T-cell (primary cell): Measurements from ENCODE around the gene INTS1. TPM values are rescaled to one million over a fixed set of nuclear protein-coding genes. Genes with fewer than 3 reads are reported as not detected.

ENCODE experiments used
- ATAC-seq, 4 experiments: fragments of 200-7000 bp in 3 of 4; fragments of 150-1000 bp in 1 of 4; cut with Tn5 transposase; replicated peaks in 1 of 4; 1 replicate in 3 of 4; 2 replicates in 1 of 4; pipeline ENCODE4 v1.10.0; 2021; ENCODE audit warnings: moderate library complexity in 3 of 4, mild to moderate bottlenecking in 2 of 4, moderate number of reproducible peaks in 1 of 4
- CTCF ChIA-PET, 2 donors: fragments of 300-600 bp; sonication (Branson Sonifier 250); formaldehyde crosslinking; loops; one replicate each; lab custom pipeline; 2022; ENCODE audit warnings: antibody characterized with exemption in 2 of 2; lab: Charles Lee
- POLR2A ChIA-PET, 2 donors: fragments of 300-600 bp; sonication (Branson Sonifier 250); formaldehyde crosslinking; loops; one replicate each; lab custom pipeline; 2022; ENCODE audit warnings: antibody characterized with exemption in 2 of 2; lab: Charles Lee
- DNase-seq, 35 experiments: peaks; one replicate each; pipeline versions ENCODE4 v3.0.0 to v3.0.0-alpha.2; 2013 to 2023
- H3K27ac ChIP-seq: one replicate; pipeline ENCODE4 v1.5.1; 2013; ENCODE audit warnings: low read length
- H3K27me3 ChIP-seq, 2 experiments: replicated peaks in 1 of 2; 1 replicate in 1 of 2; 2 replicates in 1 of 2; pipeline versions ENCODE4 v1.6.1 to v1.7.0; 2013; ENCODE audit warnings: low read length in 1 of 2, mixed read lengths in 1 of 2; ENCODE audit not compliant: control insufficient read depth in 2 of 2, insufficient read depth in 2 of 2; ENCODE audit errors: extremely low read depth in 1 of 2
- H3K36me3 ChIP-seq, 2 donors: 1 replicate in 1 of 2; 2 replicates in 1 of 2; pipeline versions ENCODE4 v1.6.1 to v1.7.0; 2013; ENCODE audit warnings: low read length in 1 of 2; ENCODE audit not compliant: control insufficient read depth in 2 of 2, insufficient read depth in 1 of 2; ENCODE audit errors: extremely low read depth in 1 of 2
- H3K4me1 ChIP-seq, 2 experiments: 1 replicate in 1 of 2; 2 replicates in 1 of 2; pipeline versions ENCODE4 v1.6.1 to v1.7.0; 2013; ENCODE audit warnings: low read length in 2 of 2, mixed read lengths in 1 of 2; ENCODE audit not compliant: insufficient read depth in 2 of 2, control insufficient read depth in 1 of 2; ENCODE audit errors: extremely low read depth in 1 of 2
- H3K4me3 ChIP-seq, 2 donors: 1 replicate in 1 of 2; 2 replicates in 1 of 2; pipeline versions ENCODE4 v1.5.1 to v1.7.0; 2013; ENCODE audit warnings: mild to moderate bottlenecking in 2 of 2, low read length in 1 of 2, moderate library complexity in 1 of 2; ENCODE audit not compliant: control insufficient read depth in 1 of 2; ENCODE audit errors: extremely low read depth in 1 of 2
- H3K9me3 ChIP-seq: 2 replicates; pipeline ENCODE4 v1.7.0; 2013
- H3K27ac Mint-ChIP-seq, 2 donors: one replicate each; pipeline ENCODE4 v1.8.0; 2020 to 2021; ENCODE audit warnings: mild to moderate bottlenecking in 2 of 2, mixed read lengths in 2 of 2
- H3K27me3 Mint-ChIP-seq, 2 donors: one replicate each; pipeline ENCODE4 v1.8.0; 2021 to 2022; ENCODE audit warnings: mixed read lengths in 2 of 2
- H3K36me3 Mint-ChIP-seq: one replicate; pipeline ENCODE4 v1.8.0; 2021; ENCODE audit warnings: mixed read lengths
- H3K4me1 Mint-ChIP-seq, 3 donors: one replicate each; pipeline ENCODE4 v1.8.0; 2020 to 2022; ENCODE audit warnings: mixed read lengths in 3 of 3, mild to moderate bottlenecking in 1 of 3
- H3K4me3 Mint-ChIP-seq, 3 donors: one replicate each; pipeline ENCODE4 v1.8.0; 2020 to 2022; ENCODE audit warnings: mild to moderate bottlenecking in 3 of 3, mixed read lengths in 3 of 3, moderate library complexity in 3 of 3
- H3K9me3 Mint-ChIP-seq, 3 donors: one replicate each; pipeline ENCODE4 v1.8.0; 2020 to 2022; ENCODE audit warnings: mixed read lengths in 3 of 3
- WGBS: methylation state at CpG from one replicate; pipeline ENCODE4 v1.1.5; 2013; ENCODE audit warnings: missing lambda C conversion rate; ENCODE audit not compliant: insufficient coverage; 5-methylcytosine and 5-hydroxymethylcytosine counted together
- total RNA-seq, 35 experiments: library from RNA in 6 of 35; stranded (reverse) in 6 of 35; fragments of 120-200 nt in 1 of 35; gene quantifications; one replicate each; pipeline versions ENCODE4 v1.2.1 to v1.2.4 and lab custom pipeline; 2013 to 2026

Gene INTS1
- total RNA-seq, 5 donors from 2014 or later (not counting 1 experiment from before 2014, with no cell fraction given), result 102 to 147 (median 131) TPM

DNA sequence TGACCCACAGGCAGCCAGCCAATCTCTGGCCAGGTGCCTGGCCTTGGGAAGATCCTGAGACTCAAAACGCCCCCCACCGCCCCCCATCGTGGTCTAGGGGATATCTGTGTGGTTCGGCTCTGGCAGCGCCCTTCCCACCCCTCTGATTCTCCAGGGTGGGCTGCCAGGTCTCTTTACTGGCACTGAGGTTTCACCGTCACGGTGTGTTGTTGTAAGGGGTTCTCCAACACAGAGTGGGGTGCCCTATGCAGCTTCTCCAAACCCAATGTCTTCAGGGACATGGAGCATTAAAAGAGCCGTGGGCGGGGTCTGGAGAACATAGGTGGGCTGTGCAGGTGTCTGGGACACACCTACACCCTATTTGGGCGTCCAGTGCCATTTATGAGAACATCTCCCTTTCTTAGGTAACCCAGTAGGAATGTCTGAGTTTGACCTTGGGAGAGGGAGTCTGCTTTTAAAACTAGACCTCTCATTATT, 27.8 kb upstream of the INTS1 start:
- H3K4me1 ChIP-seq, result peaks cover 11 to 51% of the 10 kb centered on the region in 2 experiments
- Mint-ChIP-seq H3K4me3 (peak overlapping the region; percentile 84 to 91 (median 90)), H3K27me3 (no peaks in the 10 kb centered on the region), H3K27ac (peak overlapping the region; percentile 89 to 95), H3K9me3 (no peaks in the 10 kb centered on the region), H3K4me1 (peaks cover 26 to 38% (median 34%) of the 10 kb centered on the region in 3 donors), H3K36me3 (peaks cover 3% of the 10 kb centered on the region)
- ChIA-PET CTCF (interaction anchor here in 1 of 2 donors (0.7 kb wide), 1 partner anchor 38 kb away, joined by 4 read pairs; the partner anchor contains the start of gene PSMG3), POLR2A (no interaction called here)
- no CpG with 5 or more reads among the region's 10 CpGs for WGBS
- peaks cover 0 to 11% of the 10 kb centered on the region in 2 experiments for H3K27me3 ChIP-seq
- H3K27ac ChIP-seq, result peak overlapping the region; percentile 90
- peak in 1 of 4 experiments; percentile 5 for ATAC-seq
- peak in 4 of 35 experiments; percentile 21 to 42 (median 34) for DNase-seq
- no peaks in the 10 kb centered on the region for H3K9me3 ChIP-seq
- peaks cover 3 to 7% of the 10 kb centered on the region in 2 donors for H3K36me3 ChIP-seq
- H3K4me3 ChIP-seq, result peak overlapping the region; percentile 70 to 84

DNA sequence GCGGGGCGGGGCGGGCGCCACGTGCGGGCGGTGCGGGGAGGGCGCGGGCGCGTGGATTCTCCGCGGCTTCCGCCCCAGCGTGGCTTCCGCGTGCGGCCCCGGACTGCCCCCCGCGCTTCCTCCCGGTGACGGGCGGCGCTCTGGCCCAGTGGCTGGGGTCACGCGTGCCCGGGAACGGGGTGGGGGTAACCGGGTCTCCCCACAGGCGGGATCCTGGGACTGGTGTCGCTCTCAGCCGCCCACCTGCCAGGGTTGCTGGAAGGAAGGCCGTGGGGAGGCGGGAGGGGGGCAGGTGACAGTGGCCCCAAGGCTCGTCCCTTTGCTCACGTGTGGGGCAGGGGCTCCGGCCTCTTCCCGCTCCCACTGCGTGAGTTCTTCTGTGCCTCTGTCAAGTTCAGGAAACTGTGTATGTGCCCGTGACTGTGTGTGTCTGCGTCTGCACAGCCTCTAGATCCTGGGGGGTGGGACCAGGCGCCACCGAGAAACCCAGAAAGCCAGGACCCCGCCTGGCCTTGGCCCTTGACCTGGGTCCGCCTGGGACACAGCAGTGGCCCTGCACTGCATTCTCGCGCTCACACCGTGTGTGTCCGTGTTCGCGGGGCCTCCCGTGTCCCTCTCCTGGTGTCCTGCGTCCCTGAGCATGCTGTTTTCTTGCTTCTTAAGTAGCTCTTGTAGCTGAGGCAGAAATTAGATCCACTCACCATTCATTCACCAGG, 27.2 kb upstream of the INTS1 start:
- Histone ChIP-seq H3K27me3 (peaks cover 0 to 14% of the 10 kb centered on the region in 2 experiments), H3K36me3 (peaks cover 3 to 7% of the 10 kb centered on the region in 2 donors), H3K4me1 (peaks cover 11 to 49% of the 10 kb centered on the region in 2 experiments), H3K27ac (peak overlapping the region; percentile 90), H3K9me3 (no peaks in the 10 kb centered on the region), H3K4me3 (peak overlapping the region; percentile 70 to 84)
- Mint-ChIP-seq H3K27me3 (peaks cover 5% of the 10 kb centered on the region in 2 donors), H3K36me3 (peaks cover 1% of the 10 kb centered on the region), H3K9me3 (no peaks in the 10 kb centered on the region), H3K27ac (peak overlapping the region; percentile 89 to 95), H3K4me1 (peaks cover 26 to 35% (median 33%) of the 10 kb centered on the region in 3 donors), H3K4me3 (peak overlapping the region; percentile 84 to 91 (median 90))
- peak; percentile 38 to 52 (median 46) for ATAC-seq
- 1% methylated on average over 55 of the region's 55 CpGs for WGBS
- POLR2A ChIA-PET, result no interaction called here
- CTCF ChIA-PET, result no interaction called here
- DNase-seq, result peak in 28 of 35 experiments; percentile 20 to 64 (median 42)

DNA sequence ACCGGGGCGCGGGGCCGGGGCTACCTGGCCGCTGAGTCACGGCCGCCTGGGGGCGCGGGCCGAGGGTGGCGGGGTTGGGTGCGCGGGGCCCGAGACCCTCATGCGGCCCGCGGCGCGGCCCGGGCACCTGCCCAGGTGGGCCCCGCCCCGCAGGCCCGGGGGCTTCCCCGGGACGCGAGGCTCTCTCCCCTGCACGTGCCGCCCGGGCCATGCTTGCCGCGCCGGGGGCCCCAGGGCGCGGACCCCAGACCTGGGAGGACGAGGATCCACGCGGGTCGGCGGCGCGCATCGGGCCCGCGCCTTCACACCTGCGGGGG, 26.7 kb upstream of the INTS1 start:
- POLR2A ChIA-PET, result no interaction called here

DNA sequence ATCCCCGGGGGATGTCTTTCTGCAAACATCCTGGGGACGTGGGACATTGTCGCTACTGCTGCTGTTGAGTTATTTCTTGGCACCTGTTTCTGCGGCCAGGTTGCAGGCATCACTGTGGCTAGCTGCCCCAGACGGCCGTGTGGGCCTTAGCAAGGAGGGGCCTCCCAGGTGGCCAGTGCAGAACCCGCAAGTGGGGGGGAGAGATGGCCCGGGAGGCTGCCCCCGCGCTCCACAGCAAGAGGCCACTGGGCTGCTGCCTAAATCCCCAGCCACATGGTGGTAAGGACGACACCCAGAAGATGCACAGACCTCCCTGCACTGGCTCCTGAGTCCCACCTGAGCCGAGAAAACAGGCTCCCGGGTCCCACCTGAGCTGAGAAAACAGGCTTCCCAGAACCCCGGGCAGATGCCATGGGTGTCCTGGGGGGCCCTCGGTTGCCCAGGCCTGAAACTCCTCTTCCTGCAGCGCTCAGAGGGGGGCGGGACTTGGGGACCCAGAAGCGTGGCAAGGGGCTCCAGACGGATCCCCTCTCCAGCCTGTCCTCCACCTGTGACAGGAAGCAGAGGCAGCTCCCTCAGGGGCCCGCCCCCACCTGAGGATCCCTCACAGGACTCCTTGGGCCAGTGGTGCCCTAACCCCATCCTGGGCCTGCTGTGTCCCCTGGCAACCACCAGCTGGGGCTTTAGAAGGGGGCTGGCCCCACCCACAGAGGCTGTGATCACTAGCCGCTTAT, 25.4 kb upstream of the INTS1 start:
- Histone ChIP-seq H3K9me3 (no peaks in the 10 kb centered on the region), H3K27ac (no peak overlapping the region), H3K27me3 (peaks cover 0 to 21% of the 10 kb centered on the region in 2 experiments), H3K4me3 (no peak overlapping the region), H3K4me1 (peaks cover 11 to 42% of the 10 kb centered on the region in 2 experiments), H3K36me3 (no peaks in the 10 kb centered on the region)
- POLR2A ChIA-PET, result interaction anchor here in 1 of 2 donors (0.6 kb wide), 1 partner anchor 14 kb away, joined by 4 read pairs; no protein-coding TSS in a partner anchor
- ATAC-seq (no peak), DNase-seq (no peak)
- no peaks in the 10 kb centered on the region for H3K9me3 Mint-ChIP-seq
- peaks cover 5 to 7% of the 10 kb centered on the region in 2 donors for H3K27me3 Mint-ChIP-seq
- H3K27ac Mint-ChIP-seq, result peak overlapping the region; percentile 49 to 68
- CTCF ChIA-PET, result interaction anchor here in 1 of 2 donors (0.6 kb wide), 1 partner anchor 782 kb away, joined by 3 read pairs; no protein-coding TSS in a partner anchor
- peak overlapping the region; percentile 63 to 77 (median 63) for H3K4me3 Mint-ChIP-seq
- H3K4me1 Mint-ChIP-seq, result peaks cover 26 to 30% (median 28%) of the 10 kb centered on the region in 3 donors
- H3K36me3 Mint-ChIP-seq, result no peaks in the 10 kb centered on the region
- WGBS, result 78% methylated on average over 19 of the region's 21 CpGs

More for the DNA sequence above, 26.7 kb upstream of the INTS1 start:
- Histone ChIP-seq H3K9me3 (no peaks in the 10 kb centered on the region), H3K27ac (no peak overlapping the region), H3K27me3 (peaks cover 0 to 18% of the 10 kb centered on the region in 2 experiments), H3K4me3 (peak overlapping the region in 1 of 2 donors; percentile 70), H3K4me1 (peaks cover 11 to 49% of the 10 kb centered on the region in 2 experiments), H3K36me3 (peaks cover 2 to 3% of the 10 kb centered on the region in 2 donors)
- peaks cover 5% of the 10 kb centered on the region in 2 donors for H3K27me3 Mint-ChIP-seq
- no peak overlapping the region for H3K4me3 Mint-ChIP-seq
- H3K36me3 Mint-ChIP-seq, result no peaks in the 10 kb centered on the region
- 0% methylated on average over 45 of the region's 45 CpGs for WGBS
- H3K27ac Mint-ChIP-seq, result no peak overlapping the region
- CTCF ChIA-PET, result no interaction called here
- DNase-seq (peak in 20 of 35 experiments; percentile 19 to 75 (median 42)), ATAC-seq (peak; percentile 36 to 57 (median 44))
- no peaks in the 10 kb centered on the region for H3K9me3 Mint-ChIP-seq
- peaks cover 26 to 32% (median 30%) of the 10 kb centered on the region in 3 donors for H3K4me1 Mint-ChIP-seq

DNA sequence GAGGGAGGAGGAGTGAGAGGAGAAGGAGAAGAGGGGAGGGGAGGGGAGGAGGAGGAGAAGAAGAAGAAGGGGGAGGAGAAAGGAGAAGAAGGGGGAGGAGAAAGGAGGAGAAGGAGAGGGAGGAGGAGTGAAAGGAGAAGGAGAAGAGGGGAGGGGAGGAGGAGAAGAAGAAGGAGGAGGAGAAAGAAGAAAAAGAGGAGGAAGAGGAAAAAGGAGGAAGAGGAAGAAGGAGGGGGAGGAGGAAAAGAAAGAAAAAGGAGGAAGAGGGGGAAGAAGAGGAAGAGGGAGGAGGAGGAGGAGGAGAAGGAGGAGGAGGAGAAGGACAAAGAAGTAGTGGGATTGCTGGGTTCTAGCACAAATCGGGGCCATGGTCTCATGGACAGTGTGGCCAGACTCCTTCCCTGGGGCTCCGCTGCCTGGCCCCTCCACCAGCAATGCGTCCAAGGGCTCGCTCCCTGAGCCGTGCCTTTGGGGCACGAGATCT, 22.1 kb upstream of the INTS1 start:
- no peak overlapping the region for H3K4me3 Mint-ChIP-seq
- peaks cover 0 to 2% (median 0%) of the 10 kb centered on the region in 3 donors for H3K4me1 Mint-ChIP-seq
- no peaks in the 10 kb centered on the region for H3K9me3 ChIP-seq
- DNase-seq, result no peak
- H3K9me3 Mint-ChIP-seq, result no peaks in the 10 kb centered on the region
- H3K4me1 ChIP-seq, result peaks cover 0 to 10% of the 10 kb centered on the region in 2 experiments
- peaks cover 0 to 37% of the 10 kb centered on the region in 2 experiments for H3K27me3 ChIP-seq
- no peak overlapping the region for H3K27ac ChIP-seq
- 86% methylated on average over 6 of the region's 6 CpGs for WGBS
- H3K4me3 ChIP-seq, result no peak overlapping the region
- H3K27ac Mint-ChIP-seq, result no peak overlapping the region
- POLR2A ChIA-PET, result no interaction called here
- H3K36me3 Mint-ChIP-seq, result no peaks in the 10 kb centered on the region
- ATAC-seq, result no peak
- H3K36me3 ChIP-seq, result no peaks in the 10 kb centered on the region
- CTCF ChIA-PET, result no interaction called here
- peaks cover 5 to 7% of the 10 kb centered on the region in 2 donors for H3K27me3 Mint-ChIP-seq

DNA sequence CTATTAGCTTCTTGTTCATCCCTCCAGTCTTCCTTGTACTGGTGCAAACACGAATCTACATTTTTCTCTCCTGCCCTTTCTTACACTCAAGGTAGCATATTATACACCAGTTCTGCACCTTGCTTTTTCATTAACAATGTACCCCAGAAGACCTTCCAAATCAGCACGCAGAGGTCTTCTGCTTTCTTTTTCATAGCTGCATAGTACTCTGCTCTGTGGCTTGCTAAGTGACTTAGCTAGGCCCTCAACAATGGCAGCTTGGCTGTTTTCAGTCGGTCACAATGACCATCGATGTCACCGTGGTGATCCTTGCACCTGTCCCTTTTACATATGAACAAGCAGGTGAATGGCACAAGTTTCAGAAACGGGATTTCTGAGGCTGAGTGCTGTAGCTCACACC, 21.2 kb upstream of the INTS1 start:
- peaks cover 0 to 2% (median 0%) of the 10 kb centered on the region in 3 donors for H3K4me1 Mint-ChIP-seq
- ChIA-PET CTCF (no interaction called here), POLR2A (interaction anchor here in 1 of 2 donors (0.5 kb wide), 1 partner anchor 1171 kb away, joined by 9 read pairs; no protein-coding TSS in a partner anchor)
- DNase-seq, result no peak
- H3K36me3 ChIP-seq, result no peaks in the 10 kb centered on the region
- no peak overlapping the region for H3K27ac Mint-ChIP-seq
- no peak overlapping the region for H3K27ac ChIP-seq
- no peaks in the 10 kb centered on the region for H3K9me3 ChIP-seq
- peaks cover 0 to 8% of the 10 kb centered on the region in 2 experiments for H3K4me1 ChIP-seq
- H3K27me3 ChIP-seq, result peaks cover 0 to 37% of the 10 kb centered on the region in 2 experiments
- H3K9me3 Mint-ChIP-seq, result no peaks in the 10 kb centered on the region
- H3K36me3 Mint-ChIP-seq, result no peaks in the 10 kb centered on the region
- H3K27me3 Mint-ChIP-seq, result peaks cover 5 to 7% of the 10 kb centered on the region in 2 donors
- H3K4me3 Mint-ChIP-seq, result no peak overlapping the region
- ATAC-seq, result no peak
- WGBS, result 84% methylated on average over 5 of the region's 6 CpGs
- H3K4me3 ChIP-seq, result no peak overlapping the region
